GM23338 (cell line): ENCODE results near the gene XRRA1. TPM values are rescaled to one million over a fixed set of nuclear protein-coding genes. Genes with fewer than 3 reads are reported as not detected.

Source experiments
- ATAC-seq: fragments of 200-7000 bp; cut with Tn5 transposase; 3 replicates; pipeline ENCODE4 v1.9.1; 2020
- DNase-seq: peaks from one replicate; pipeline ENCODE4 v3.0.0-alpha.2; 2015; ENCODE audit warnings: low spot score
- H2AFZ ChIP-seq: fragments of 200-600 bp; sonication (generic); 2 replicates; pipeline ENCODE4 v1.8.0; 2016; ENCODE audit warnings: antibody characterized with exemption, mild to moderate bottlenecking, moderate library complexity
- H3F3A ChIP-seq: fragments of 200-600 bp; sonication (generic); replicated peaks from 2 replicates; pipeline ENCODE4 v1.8.0; 2017; ENCODE audit warnings: antibody characterized with exemption, mixed run types, low read depth
- H3K27ac ChIP-seq: fragments of 200-600 bp; sonication (generic); 2 replicates; pipeline ENCODE4 v1.6.1; 2016; ENCODE audit warnings: low read depth
- H3K27me3 ChIP-seq: fragments of 200-600 bp; sonication (generic); 2 replicates; pipeline ENCODE4 v1.8.0; 2016; ENCODE audit warnings: mild to moderate bottlenecking, mixed run types, moderate library complexity; ENCODE audit not compliant: insufficient read depth
- H3K36me3 ChIP-seq: fragments of 200-600 bp; sonication (generic); 2 replicates; pipeline ENCODE4 v1.8.0; 2016; ENCODE audit warnings: mild to moderate bottlenecking; ENCODE audit not compliant: insufficient read depth
- H3K4me1 ChIP-seq: fragments of 200-600 bp; sonication (generic); 2 replicates; pipeline ENCODE4 v1.8.0; 2016; ENCODE audit warnings: mild to moderate bottlenecking, moderate library complexity; ENCODE audit not compliant: insufficient read depth
- H3K4me2 ChIP-seq: fragments of 200-600 bp; sonication (generic); 2 replicates; pipeline ENCODE4 v1.7.1; 2017; ENCODE audit warnings: mixed run types
- H3K4me3 ChIP-seq: fragments of 200-600 bp; sonication (generic); 2 replicates; pipeline ENCODE4 v1.6.1; 2016; ENCODE audit warnings: mixed run types
- H3K79me2 ChIP-seq: fragments of 200-600 bp; sonication (generic); replicated peaks from 2 replicates; pipeline ENCODE4 v1.8.0; 2017; ENCODE audit warnings: mild to moderate bottlenecking; ENCODE audit not compliant: insufficient read depth
- H3K9me2 ChIP-seq: fragments of 200-600 bp; sonication (generic); 2 replicates; pipeline ENCODE4 v1.8.0; 2017; ENCODE audit not compliant: insufficient read depth
- H4K20me1 ChIP-seq: fragments of 200-600 bp; sonication (generic); replicated peaks from 2 replicates; pipeline ENCODE4 v1.8.0; 2017; ENCODE audit warnings: mild to moderate bottlenecking; ENCODE audit not compliant: insufficient read depth
- H3K27ac Mint-ChIP-seq: 2 replicates; pipeline ENCODE4 v1.8.0; 2020; ENCODE audit warnings: inconsistent platforms, mild to moderate bottlenecking, moderate library complexity, mixed read lengths
- H3K27me3 Mint-ChIP-seq: 3 replicates; pipeline ENCODE4 v1.8.0; 2022; ENCODE audit warnings: low read depth, mild to moderate bottlenecking, moderate library complexity, mixed read lengths, inconsistent platforms; ENCODE audit not compliant: insufficient read depth, poor library complexity
- H3K36me3 Mint-ChIP-seq: 3 replicates; pipeline ENCODE4 v1.8.0; 2021; ENCODE audit warnings: low read depth, mild to moderate bottlenecking, inconsistent platforms, moderate library complexity, mixed read lengths
- H3K4me1 Mint-ChIP-seq: 3 replicates; pipeline ENCODE4 v1.8.0; 2020; ENCODE audit warnings: mild to moderate bottlenecking, inconsistent platforms, mixed read lengths
- H3K4me3 Mint-ChIP-seq: 3 replicates; pipeline ENCODE4 v1.8.0; 2021; ENCODE audit warnings: moderate library complexity, mild to moderate bottlenecking, inconsistent platforms, mixed read lengths
- H3K9me3 Mint-ChIP-seq: 3 replicates; pipeline ENCODE4 v1.8.0; 2020; ENCODE audit warnings: moderate library complexity, mild to moderate bottlenecking, inconsistent platforms, mixed read lengths
- CREB1 ChIP-seq: fragments of 250-450 bp; sonication (Bioruptor Pico); IDR thresholded peaks from 2 replicates; pipeline ENCODE4 v1.5.0; 2020; ENCODE audit warnings: low read depth, mild to moderate bottlenecking, moderate library complexity
- CTCF ChIP-seq, 2 experiments: fragments of 200-600 bp in 1 of 2; sonication (generic) in 1 of 2; conservative IDR thresholded peaks; 2 replicates each; pipeline versions ENCODE4 v1.5.1 to v1.6.1; 2016 to 2017; ENCODE audit warnings: antibody characterized with exemption in 2 of 2, low read depth in 2 of 2, mild to moderate bottlenecking in 2 of 2, moderate library complexity in 1 of 2
- ETS1 ChIP-seq: IDR thresholded peaks from 2 replicates; pipeline ENCODE4 v1.6.1; 2016; ENCODE audit warnings: antibody characterized with exemption
- NANOG ChIP-seq: IDR thresholded peaks from 2 replicates; pipeline ENCODE4 v1.6.1; 2016; ENCODE audit warnings: antibody characterized with exemption, borderline replicate concordance
- POLR2AphosphoS5 ChIP-seq: IDR thresholded peaks from 2 replicates; pipeline ENCODE4 v1.6.1; 2016; ENCODE audit warnings: antibody characterized with exemption, low read depth
- STAT1 ChIP-seq: IDR thresholded peaks from one replicate; pipeline ENCODE4 v1.6.1; 2016; ENCODE audit warnings: antibody characterized with exemption; ENCODE audit not compliant: unreplicated experiment
- ZNF331 ChIP-seq: fragments of 250-450 bp; sonication (Bioruptor Pico); IDR thresholded peaks from 2 replicates; pipeline ENCODE4 v1.5.0; 2020; ENCODE audit warnings: low read depth, mild to moderate bottlenecking, moderate library complexity
- polyA plus RNA-seq: library from polyadenylated mRNA; unstranded; fragments of >200 nt; fragmentation: Nextera tagmentation; extraction: Ambion mirVana; gene quantifications from 2 replicates; pipeline ENCODE4 v1.2.1, GENCODE V29; 2016
- total RNA-seq: library from RNA; depleted of rRNA; stranded (reverse); fragments of >200 nt; shearing (Covaris generic); gene quantifications from 2 replicates; pipeline ENCODE4 v1.2.3, GENCODE V29; 2014
- TF ChIP-seq, protein P1 (sequence below): fragments of 250-450 bp; sonication (Bioruptor Pico); IDR thresholded peaks from 2 replicates; pipeline ENCODE4 v1.5.0; 2020; ENCODE audit warnings: mild to moderate bottlenecking, moderate library complexity

XRRA1 gene
- total and polyA plus RNA-seq, 2 experiments from 2014 or later: 4.9 to 5.4 TPM

DNA sequence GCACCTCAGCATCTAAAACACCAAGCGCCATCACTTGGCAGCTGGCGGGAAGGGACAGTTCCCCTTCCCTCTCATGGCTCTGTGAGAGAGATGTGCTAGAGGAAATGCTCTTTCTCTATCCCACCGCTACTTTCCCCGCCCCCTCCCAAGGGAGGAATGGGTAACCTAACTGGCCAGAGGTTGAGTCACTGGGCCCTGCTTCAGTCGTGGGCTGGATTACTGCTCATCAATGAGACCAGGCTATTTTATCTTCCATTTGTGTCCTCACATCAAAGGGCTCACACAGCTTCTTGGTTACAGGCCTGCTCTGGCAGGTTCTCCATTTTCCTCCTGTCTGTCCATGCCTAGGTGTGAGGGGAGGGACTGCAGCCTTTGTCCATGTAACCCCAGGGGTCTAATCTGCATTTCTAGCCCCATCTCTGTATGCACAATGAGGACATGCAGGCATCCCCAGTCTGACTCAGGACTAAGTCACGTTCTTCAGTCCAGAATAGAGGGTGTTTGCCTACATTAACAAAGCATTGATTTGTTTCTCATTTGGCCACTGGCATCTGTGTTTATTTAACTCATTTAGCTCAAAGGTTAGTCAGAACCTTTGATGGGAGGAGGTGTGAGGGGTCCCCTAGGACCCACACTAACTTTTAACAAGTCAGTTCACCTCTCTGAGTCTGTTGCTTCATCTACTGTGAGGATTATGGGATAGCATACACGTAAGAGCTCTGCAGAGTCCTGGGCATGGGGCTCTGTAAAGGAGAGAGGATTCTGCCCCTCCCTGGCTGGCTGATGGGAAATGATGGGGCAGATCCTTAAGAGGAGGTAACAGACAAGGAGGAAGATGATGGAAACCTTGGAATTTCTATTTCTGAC is 99.1 kb downstream of the XRRA1 start (continued):
- TF ChIP-seq, protein P1, sequence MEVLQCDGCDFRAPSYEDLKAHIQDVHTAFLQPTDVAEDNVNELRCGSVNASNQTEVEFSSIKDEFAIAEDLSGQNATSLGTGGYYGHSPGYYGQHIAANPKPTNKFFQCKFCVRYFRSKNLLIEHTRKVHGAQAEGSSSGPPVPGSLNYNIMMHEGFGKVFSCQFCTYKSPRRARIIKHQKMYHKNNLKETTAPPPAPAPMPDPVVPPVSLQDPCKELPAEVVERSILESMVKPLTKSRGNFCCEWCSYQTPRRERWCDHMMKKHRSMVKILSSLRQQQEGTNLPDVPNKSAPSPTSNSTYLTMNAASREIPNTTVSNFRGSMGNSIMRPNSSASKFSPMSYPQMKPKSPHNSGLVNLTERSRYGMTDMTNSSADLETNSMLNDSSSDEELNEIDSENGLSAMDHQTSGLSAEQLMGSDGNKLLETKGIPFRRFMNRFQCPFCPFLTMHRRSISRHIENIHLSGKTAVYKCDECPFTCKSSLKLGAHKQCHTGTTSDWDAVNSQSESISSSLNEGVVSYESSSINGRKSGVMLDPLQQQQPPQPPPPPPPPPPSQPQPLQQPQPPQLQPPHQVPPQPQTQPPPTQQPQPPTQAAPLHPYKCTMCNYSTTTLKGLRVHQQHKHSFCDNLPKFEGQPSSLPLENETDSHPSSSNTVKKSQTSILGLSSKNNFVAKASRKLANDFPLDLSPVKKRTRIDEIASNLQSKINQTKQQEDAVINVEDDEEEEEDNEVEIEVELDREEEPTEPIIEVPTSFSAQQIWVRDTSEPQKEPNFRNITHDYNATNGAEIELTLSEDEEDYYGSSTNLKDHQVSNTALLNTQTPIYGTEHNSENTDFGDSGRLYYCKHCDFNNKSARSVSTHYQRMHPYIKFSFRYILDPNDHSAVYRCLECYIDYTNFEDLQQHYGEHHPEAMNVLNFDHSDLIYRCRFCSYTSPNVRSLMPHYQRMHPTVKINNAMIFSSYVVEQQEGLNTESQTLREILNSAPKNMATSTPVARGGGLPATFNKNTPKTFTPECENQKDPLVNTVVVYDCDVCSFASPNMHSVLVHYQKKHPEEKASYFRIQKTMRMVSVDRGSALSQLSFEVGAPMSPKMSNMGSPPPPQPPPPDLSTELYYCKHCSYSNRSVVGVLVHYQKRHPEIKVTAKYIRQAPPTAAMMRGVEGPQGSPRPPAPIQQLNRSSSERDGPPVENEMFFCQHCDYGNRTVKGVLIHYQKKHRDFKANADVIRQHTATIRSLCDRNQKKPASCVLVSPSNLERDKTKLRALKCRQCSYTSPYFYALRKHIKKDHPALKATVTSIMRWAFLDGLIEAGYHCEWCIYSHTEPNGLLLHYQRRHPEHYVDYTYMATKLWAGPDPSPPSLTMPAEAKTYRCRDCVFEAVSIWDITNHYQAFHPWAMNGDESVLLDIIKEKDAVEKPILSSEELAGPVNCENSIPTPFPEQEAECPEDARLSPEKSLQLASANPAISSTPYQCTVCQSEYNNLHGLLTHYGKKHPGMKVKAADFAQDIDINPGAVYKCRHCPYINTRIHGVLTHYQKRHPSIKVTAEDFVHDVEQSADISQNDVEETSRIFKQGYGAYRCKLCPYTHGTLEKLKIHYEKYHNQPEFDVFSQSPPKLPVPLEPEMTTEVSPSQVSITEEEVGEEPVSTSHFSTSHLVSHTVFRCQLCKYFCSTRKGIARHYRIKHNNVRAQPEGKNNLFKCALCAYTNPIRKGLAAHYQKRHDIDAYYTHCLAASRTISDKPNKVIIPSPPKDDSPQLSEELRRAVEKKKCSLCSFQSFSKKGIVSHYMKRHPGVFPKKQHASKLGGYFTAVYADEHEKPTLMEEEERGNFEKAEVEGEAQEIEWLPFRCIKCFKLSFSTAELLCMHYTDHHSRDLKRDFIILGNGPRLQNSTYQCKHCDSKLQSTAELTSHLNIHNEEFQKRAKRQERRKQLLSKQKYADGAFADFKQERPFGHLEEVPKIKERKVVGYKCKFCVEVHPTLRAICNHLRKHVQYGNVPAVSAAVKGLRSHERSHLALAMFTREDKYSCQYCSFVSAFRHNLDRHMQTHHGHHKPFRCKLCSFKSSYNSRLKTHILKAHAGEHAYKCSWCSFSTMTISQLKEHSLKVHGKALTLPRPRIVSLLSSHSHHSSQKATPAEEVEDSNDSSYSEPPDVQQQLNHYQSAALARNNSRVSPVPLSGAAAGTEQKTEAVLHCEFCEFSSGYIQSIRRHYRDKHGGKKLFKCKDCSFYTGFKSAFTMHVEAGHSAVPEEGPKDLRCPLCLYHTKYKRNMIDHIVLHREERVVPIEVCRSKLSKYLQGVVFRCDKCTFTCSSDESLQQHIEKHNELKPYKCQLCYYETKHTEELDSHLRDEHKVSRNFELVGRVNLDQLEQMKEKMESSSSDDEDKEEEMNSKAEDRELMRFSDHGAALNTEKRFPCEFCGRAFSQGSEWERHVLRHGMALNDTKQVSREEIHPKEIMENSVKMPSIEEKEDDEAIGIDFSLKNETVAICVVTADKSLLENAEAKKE (CRISPR knock-in tag): peak; percentile 37; the same call in 1 of the 2 replicates
- TF ChIP-seq CTCF (conservative IDR thresholded peaks at IDR 0.05; ENCODE audit: low read depth in 2 of 2): peak in 1 of 2 experiments; percentile 43; a peak in 2 of 4 replicates

DNA sequence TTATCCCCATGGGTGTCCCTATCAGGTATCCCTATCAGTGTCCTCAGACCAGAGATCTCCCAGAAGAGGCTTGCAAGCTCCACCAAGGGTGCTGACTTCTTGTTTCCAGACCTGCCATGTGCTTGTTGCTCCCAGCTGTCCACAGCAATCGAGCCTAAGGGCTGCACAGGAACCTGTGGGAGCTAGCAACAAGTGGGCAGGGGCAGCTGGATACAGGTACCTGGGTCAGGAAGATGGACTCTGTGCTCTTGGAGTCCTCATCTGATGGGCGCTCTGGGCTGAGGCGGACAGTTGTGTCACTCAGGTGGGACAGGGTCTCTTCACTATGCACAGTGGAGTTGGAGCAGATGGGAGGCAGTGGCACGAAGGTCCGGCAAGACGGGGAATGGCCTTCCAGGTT is 101.0 kb downstream of the XRRA1 start:
- Mint-ChIP-seq H3K4me1 (peaks cover 14% of the 10 kb centered on the region), H3K36me3 (peaks cover 8% of the 10 kb centered on the region; the same call in 1 of the 3 replicates), H3K27me3 (peaks cover 7% of the 10 kb centered on the region), H3K9me3 (no peaks in the 10 kb centered on the region), H3K4me3 (no peak overlapping the region), H3K27ac (peak overlapping the region; percentile 33; the same call in 1 of the 2 replicates)
- Histone ChIP-seq H3K9me2 (no peaks in the 10 kb centered on the region), H4K20me1 (no peaks in the 10 kb centered on the region), H3K79me2 (no peaks in the 10 kb centered on the region), H2AFZ (no peak overlapping the region), H3K4me1 (peaks cover 18% of the 10 kb centered on the region), H3K27ac (no peak overlapping the region), H3K36me3 (no peaks in the 10 kb centered on the region), H3K4me2 (no peak overlapping the region), H3F3A (no peaks in the 10 kb centered on the region), H3K27me3 (no peaks in the 10 kb centered on the region), H3K4me3 (no peak overlapping the region)
- DNase-seq (no peak), ATAC-seq (no peak)
- TF ChIP-seq NANOG (no peak), ZNF331 (CRISPR knock-in tag) (no peak), STAT1 (no peak), CTCF (conservative IDR thresholded peaks at IDR 0.05; ENCODE audit: low read depth in 2 of 2) (no peak), ETS1 (no peak), POLR2AphosphoS5 (no peak), CREB1 (CRISPR knock-in tag) (no peak)
